RPMI7951 (cell line): ENCODE measurements around the gene RFX4. TPM values are rescaled to one million over a fixed set of nuclear protein-coding genes. Genes with fewer than 3 reads are reported as not detected.
"Not testable (repeated sequence)": the region's sequence is repeated elsewhere in the genome, so short reads cannot be mapped to it uniquely, and the experiment has no call there.

Experiments
- DNase-seq: peaks from one replicate; pipeline ENCODE4 v3.0.0-alpha.2; 2012; ENCODE audit warnings: low read depth
- total RNA-seq: library from RNA; depleted of rRNA; stranded (reverse); fragments of >200 nt; shearing (Covaris generic); gene quantifications from 2 replicates; pipeline ENCODE4 v1.2.3, GENCODE V29; 2014

RFX4 gene
- total RNA-seq, 1 experiment from 2014 or later = not detected

DNA sequence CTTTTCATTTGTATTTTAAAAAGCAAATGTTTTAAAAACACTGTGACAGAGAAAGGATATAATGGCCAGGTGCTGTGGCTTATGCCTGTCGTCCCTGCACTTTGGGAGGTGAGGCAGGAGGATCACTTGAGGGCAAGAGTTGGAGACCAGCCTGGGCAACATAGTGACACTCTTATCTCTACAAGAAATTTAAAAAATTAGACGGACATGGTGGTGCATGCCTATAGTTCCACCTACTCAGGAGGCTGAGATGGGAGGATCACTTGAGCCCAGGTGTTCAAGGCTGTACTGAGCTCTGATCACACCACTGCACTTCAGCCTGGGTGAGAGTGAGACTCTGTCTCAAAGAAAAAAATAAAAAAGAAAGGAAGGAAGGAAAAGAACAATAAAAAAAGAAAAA is 7.8 kb downstream of the RFX4 start:
- no peak for DNase-seq

DNA sequence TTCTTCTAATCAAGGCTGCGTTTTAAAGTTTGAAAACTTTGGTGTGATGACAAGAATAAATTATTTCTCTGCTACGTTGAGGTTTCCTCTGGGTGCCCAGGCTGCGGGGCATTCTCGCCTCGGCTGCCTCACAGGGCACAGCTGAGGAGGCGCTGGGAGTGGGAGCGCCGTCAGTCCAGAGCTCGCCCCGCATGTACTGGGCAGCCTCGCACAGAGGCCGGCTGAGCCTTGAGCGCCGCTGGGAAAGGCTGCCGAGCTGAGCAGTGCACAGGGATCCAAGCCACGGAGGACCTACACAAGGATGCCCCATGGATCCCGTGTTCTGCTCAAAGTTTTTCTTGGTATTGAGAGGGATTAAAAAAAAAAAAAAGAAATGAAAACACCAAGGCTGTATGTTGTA is 11.6 kb downstream of the RFX4 start:
- DNase-seq = no peak

DNA sequence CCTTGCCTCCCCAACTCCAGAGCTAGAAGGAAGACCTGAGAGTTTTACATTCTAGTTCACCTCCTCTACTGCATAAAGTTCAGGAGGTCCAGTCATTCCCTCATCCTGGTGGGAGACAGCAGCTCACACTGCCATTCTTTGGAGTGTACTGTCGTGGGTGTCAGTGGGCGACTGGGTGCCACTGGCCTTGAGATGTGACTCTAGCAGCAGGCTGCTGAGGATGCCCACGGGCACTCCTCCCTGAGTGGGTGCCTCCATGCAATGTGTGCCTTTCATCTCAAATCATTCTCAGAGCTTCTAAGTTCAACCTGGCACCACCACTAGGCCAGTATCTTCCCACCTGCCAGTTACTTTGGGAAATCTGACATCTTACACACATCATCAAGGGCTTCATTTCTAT is 12.5 kb downstream of the RFX4 start:
- DNase-seq = no peak

DNA sequence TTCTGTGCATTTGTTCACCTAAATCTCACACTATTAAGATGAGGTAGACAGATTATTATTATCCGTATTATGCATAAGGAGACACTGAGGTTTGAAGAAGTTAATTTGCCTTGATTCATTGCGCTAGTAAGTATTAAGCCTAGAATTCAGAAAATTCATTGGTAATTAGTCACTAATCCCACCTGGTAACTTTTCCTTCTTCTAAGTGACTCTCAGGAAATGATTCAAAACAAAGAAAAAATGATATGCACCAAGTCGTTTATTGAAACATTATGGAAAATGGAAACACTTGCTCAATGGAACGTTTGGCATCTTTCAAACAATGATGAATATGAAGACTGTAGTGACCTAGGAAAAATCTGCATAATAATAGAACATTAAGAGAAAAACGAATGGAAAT is 15.2 kb downstream of the RFX4 start:
- DNase-seq = no peak

DNA sequence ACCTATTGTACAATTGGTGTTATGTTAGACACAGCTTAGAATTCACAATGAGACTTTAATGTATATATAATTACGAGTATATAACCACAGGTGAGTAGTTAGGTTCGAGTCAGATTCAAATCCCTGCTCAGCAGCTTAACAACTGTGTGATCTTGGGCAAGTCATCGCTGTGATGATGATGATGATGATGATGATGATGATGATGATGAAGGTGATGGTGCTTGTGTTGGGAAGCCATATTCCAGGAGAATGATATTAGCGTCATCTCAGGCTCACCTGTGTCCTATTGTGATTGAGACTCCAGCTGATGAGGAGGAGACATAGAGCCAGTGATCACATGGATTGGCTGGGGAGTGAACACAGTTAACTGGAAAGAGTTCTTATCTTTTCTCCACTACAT is 16.5 kb downstream of the RFX4 start:
- no peak for DNase-seq

DNA sequence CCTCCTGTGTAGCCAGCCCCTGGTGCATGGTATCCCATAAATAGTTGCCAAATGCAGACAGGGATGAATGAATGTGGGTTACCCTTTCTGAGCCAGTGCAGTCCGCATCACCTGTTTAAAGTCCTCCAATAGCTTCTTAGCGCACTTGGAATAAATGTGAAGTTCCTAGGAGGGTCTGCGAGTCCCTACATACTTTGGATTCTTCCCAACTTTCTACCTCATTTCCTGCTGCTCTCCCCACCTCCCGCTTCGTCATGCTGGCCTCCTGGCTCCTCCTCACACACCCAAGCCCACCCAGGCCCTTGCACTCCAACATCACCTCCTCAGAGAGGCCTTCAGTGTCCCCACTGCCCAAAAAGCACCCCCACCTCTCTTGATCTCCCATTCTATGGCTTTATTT is 17.7 kb downstream of the RFX4 start:
- DNase-seq = no peak

DNA sequence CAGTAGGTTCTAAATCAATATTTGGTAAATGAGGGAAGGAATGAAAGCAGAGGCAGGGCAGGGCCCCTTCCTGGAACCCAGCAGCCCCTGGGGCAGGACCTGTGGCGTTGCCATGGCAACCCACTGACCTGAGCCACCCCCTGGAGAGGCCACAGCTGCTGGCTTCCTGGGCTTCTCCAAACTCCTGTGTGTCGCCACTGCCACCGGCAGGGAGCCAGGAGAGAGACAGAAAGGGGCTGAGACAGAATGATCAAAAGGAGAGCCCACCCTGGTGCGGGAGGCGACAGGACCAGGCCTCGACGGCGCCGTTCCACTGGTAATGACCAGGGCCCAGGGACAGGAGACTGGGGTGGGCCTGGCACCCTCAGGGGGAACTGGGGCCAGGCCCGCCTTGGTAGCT is 18.2 kb downstream of the RFX4 start:
- DNase-seq = no peak

DNA sequence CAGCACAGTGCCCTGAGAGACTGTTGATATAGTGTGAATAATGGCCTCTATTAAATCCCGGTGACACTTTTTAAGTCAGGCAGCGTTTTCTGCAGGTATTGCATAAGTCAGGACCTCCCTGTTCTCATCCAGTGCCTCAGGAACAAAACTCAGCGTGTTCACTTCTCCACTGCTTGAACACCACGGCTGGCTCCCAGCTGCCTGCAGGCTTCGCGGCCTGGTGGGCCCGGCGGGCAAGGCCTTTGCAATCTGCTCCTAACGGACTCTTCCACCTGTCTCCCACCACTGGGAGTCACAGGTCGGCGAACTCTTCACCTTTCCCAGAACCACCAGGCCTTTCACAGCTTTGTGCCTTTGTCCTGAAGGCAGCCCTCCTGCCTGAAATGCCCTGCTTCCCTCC is 18.7 kb downstream of the RFX4 start:
- no peak for DNase-seq

DNA sequence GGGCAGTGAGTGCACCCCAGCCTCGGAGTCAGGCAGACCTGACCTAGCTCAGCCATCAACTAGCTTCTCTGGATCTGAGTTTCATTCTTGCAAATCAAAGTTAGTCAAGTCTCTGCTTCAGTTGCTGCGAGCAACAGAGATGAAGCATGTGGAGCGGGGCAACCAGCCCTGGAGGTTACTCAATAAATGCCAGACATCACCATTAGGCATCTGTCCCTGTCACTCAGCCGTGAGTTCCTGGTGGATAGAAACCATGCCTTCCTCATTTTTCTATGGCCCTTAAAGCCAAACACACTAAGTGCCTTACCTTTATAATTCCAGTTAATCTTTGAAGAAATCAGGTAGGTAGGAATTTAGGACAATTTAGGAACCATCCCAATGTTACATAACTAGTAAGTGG is 19.3 kb downstream of the RFX4 start:
- no peak for DNase-seq

DNA sequence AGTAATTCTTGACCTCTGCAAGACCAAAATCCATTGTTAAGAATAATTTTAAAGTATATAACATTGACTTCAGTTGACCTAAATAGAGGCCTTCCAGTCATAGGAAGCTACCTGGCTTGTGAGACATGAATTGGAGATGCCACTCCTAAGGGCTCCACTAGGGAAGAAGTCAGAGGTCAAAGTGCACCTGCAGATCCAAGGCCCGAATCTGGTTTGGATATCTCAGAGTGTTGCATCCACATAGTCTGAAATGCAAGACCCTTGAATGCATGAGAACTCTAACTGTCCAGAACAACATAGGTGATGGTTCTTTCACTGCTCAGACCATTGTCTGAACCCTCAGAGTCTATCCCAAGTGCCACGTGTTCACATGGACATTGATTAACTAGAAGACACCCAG is 22.4 kb downstream of the RFX4 start:
- DNase-seq = no peak

DNA sequence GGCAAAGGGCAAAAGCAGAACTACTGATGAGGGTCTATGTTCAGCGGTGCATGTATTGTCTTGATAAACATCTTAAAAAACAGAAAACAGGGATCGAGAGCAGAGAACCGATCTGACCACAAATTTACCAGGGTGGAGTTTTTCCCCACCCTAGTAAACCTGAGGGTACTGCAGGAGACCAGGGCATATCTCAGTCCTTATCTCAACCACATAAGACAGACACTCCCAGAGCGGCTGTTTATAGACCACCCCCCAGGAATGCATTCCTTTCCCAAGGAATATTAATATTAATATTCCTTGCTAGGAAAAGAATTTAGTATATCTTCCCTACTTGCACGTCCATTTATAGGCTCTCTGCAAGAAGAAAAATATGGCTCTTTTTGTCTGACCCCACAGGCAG is 37.8 kb downstream of the RFX4 start:
- not testable (repeated sequence) for DNase-seq

DNA sequence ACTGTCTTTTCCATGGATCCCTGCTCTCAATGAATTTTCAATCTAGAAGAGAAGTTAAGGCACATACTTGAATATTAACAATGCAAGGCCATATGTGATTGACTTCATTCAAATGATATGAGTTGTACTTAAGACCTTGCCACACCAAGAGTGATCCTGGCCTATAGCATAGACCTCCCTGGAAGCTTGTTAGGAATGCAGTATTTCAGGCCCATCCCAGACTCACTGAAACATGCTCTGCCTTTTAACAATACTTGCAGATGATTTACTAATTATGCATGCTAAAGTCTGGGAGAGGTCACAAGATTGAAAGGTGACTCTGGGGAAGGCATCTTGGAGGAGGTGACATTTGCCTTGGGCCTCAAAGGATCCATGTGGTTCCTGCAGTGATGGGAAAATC is 43.2 kb downstream of the RFX4 start:
- DNase-seq = no peak

DNA sequence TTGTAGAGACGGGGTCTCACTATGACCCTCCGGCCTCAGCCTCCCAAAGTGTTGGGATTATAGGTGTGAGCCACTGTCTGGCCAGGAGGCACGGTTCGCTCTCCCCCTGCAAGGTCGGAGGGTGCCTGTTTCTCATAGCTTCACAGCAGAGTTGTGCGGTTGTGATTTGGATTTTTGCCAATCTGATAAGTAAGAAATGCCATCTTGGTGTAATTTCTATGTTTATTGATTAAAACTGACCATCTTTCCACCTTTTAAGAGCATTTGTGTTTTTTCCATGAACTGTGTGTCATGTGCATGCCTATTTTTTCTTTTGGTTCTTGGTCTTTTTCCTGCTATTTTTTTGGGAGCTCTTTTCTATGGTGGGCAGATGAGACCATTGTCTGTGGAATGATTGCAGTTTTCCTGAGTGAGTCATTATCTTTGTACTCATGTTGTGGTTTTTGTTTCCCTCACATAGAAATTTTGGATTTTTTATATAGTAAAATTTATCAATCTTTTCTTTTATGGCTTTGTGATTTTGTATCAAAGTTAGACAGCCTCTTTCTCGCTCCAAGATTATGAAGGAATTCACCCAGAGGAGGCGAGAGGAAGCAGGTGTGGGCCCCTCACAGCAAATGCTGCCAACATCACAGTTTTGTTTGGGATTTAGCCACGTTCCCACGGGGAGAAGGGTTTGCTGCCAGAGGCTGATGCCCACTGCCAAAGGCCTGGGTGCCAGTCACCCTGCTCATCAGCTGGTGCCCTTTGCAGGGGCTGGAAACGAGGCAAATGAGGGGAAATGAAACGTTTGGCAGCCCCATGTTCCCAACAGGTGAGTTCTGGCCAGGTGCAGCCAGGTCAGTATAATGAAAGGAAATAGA is 47.2 kb downstream of the RFX4 start:
- DNase-seq = peak; percentile 58

DNA sequence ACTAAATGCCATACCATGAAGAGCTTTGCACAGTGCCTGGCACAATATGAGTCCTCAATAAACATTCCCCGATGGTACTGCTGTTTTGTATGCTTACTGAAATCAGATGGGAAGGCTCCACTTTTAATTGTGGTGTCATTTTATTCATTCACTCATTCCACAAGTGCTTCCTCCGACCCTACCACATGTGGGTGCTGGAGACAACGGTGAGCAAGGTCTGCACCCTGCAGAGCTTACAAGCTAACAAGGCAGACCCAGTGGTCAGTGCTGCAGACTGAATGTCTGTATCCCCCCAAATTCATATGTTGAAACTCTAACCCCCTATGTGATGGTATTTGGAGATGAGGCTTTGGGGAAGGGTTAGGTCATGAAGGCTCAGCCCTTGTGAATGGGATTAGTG is 48.3 kb downstream of the RFX4 start:
- no peak for DNase-seq

DNA sequence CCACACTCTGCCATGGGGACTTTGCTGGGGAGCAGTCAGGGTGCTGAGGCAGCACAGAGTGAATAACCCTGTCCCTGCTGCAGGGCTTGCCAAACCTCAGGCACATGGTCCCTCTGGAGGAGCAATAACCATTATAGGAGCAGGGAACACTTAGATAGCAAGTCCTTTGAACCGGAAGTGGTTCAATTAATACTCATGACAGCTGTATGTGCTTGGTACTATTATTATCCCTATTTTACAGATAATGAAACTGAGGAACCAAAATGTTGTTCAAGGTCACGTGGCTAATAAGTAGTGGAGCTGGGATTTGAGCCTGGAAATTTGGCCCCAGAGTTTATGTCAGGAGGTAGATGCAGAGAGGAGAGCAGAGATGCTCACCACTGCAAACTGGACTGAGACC is 49.0 kb downstream of the RFX4 start:
- DNase-seq = no peak

DNA sequence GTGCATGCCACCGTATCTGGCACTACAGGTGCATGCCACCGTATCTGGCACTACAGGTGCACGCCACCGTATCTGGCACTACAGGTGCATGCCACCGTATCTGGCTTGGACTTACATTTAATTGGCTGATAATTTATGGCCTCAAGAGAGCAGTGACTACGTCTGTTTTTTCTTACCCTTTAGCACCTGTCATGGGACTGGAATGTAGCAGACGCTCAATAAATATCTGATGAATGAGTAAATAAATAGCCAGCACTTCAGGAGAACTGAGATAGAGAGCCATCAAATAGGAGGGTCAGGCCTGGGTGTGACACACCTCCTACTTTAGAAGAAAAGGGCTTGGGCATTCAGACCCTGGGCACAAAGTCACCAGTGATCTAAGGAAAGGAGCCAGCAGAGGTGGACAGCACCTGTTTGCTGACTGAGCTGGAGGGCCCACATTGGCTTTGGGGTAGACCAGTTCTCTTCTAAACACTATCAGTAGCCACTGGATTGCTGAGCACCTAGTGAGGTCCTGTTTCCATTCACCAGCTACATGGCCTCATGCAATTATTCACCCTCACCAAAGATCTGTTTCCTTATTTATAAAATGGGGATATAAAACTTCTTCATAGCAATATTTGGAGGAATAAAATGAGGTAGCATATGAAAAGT is 50.1 kb downstream of the RFX4 start:
- DNase-seq = no peak

DNA sequence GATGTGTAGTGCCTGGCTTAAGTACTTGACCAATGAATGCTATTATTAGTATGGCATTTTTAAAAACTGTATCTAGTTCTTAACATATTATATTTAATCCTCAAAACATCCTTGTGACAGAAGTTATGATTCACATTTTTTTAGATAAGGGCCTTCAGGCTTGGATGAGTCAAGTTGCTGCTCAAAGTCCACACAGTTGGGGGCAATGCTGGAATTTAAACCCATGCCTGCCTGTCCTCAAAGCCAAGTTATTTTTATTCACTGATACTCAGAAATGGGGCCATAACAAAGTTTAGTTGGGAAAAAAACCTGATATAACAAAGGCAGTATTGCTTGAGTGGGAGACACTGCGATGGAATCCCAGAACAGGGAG is 50.6 kb downstream of the RFX4 start:
- no peak for DNase-seq

DNA sequence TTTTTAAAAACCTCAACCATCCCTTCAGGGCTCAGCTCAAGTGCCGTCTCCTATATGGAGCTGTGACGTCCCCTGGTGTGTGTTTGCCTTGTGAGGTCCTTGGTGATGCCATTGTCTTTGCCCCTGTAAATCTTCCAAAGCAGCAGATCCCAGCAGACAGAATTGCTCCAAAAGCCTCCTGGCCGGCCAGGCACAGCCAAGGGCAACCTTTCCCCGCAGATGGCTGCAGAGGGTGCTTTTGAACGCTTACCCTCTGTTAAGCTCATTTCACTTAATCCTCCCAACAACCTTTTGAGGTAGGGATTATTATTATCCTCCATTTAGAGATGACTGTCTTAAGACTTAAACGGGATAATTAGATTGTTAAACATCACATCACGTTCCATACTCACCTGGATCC is 51.4 kb downstream of the RFX4 start:
- no peak for DNase-seq

DNA sequence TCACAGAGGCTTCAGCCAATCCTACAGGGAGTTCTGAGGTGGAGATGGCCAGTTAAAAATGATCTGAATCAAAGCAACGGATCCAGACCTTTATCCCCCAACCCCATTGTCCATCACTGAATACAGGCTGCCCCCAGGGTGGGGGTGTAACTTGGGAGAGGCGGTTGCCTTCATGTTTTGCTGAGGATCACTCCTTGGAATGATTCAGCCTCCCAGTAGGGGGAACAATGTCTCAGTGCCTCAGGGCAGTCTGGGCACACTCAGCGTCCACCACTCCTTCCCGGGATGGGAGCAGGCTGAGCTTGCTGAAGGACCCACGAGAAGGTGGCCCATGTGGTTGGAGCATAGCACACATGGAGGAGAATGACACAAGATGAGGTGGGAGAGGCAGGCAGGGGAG is 60.2 kb downstream of the RFX4 start:
- DNase-seq = peak; percentile 35

DNA sequence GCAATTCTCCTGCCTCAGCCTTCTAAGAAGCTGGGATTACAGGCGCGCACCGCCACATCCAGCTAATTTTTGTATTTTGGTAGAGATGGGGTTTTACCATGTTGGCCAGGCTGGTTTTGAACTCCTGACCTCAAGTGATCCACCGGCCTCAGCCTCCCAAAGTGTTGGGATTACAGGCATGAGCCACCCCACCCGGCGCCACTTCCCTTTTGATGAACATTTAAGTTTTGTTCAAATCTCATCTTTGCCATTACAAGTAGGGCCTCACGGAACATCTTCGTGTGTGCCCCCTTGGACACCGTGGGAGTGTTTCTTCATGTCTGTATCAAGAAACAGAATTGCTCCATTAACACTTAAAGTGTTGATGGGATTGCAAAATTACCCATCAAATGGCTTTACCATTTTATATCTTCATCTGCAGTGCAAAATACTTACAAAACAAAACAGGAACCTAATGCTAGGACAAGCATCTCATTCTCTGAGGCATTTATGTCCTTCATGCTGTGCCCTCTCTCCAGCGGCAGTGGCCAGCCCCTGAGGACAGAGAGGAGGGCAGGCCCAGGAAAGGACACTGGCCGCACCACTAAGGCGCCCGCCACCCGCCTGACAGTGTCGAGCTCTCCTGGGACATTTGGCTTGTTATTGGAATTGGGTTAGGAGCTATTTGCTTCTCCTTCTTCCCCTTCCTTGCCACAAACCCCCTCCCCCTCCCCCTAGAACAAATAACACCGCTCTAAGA is 61.7 kb downstream of the RFX4 start:
- no peak for DNase-seq

DNA sequence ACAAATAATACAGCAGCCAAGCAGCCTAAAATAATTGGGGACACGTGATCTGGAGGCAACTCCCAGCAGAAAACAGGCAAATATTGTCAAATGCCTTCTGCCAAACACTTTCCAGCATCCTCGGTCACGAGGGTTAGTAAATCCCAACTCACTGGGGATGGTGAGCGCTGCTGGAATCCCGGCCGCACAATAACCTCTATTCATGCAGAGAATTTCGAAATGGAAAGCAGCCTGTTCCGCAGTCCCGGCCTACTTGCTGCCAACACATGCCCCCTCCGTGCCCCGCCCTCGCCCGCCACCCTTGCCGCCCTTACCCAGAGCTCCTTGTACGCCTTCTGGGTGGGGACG is 62.2 kb downstream of the RFX4 start:
- DNase-seq = peak; percentile 60

DNA sequence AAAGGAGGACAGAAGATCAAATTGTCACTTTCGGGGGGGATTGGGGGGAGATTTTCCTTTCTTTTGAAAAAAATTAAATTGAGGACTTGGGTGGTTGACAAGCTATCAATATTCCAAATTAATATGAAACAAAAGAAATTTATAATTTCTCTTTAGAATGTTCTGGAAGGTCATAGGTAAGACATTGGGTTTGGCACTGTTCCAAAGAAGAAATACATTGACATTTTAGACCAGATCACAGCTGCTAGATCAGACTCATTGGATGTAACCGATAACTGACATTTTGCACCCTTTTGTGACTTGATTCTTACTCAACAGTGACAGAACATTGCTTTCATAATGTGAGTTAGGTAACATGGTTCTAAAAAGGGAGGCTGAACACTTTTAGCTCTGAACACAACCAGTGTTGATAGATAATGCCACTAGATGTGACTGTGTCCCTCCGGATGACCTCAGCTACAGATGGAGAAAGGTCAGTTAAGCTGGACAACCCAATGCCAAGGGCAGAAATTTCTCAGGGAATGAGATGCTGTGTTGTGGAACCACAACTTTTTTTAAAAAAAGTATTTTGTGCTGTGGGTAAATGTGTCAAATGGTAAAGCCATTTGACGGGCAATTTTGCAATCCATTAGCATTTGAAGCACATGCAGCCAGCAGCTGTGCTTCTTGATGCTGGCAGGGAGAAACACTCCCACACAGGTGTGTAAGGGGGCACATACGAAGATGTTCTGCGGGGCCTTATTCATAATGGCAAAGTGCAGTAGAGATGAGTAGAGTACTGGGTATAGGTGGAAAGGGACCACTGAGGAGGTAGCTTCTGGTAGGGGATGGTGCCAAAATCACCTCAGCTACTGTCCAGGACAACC is 62.9 kb downstream of the RFX4 start:
- no peak for DNase-seq
